ENCODE data around the gene NELL1.

NELL1 gene

GRCh38 chr11:20881328-20882079 is 212.1 kb downstream of the NELL1 start:
- DNase-seq: no peak

- DNase-seq: no peak
Measured at GRCh38 chr11:20887137-20887536, 217.8 kb downstream of the NELL1 start.

GRCh38 chr11:20894296-20894695 is 224.9 kb downstream of the NELL1 start:
- no peak for DNase-seq

GRCh38 chr11:20909995-20910726 is 240.8 kb downstream of the NELL1 start:
- DNase-seq: no peak

- no peak for DNase-seq
Measured at GRCh38 chr11:20910733-20911132, 241.3 kb downstream of the NELL1 start.

- DNase-seq: no peak
Measured at GRCh38 chr11:20912065-20912821, 242.9 kb downstream of the NELL1 start.

- DNase-seq: no peak
Measured at GRCh38 chr11:20912922-20913512, 243.6 kb downstream of the NELL1 start.

- no peak for DNase-seq
Measured at GRCh38 chr11:20917306-20917705, 247.9 kb downstream of the NELL1 start.

- no peak for DNase-seq
Measured at GRCh38 chr11:20926799-20927540, 257.6 kb downstream of the NELL1 start.

- no peak for DNase-seq
Measured at GRCh38 chr11:20931029-20931428, 261.6 kb downstream of the NELL1 start.

GRCh38 chr11:20933086-20933485 is 263.7 kb downstream of the NELL1 start:
- DNase-seq: no peak

- no peak for DNase-seq
Measured at GRCh38 chr11:20933958-20934357, 264.6 kb downstream of the NELL1 start.

- DNase-seq: no peak
Measured at GRCh38 chr11:20934516-20934915, 265.1 kb downstream of the NELL1 start.

GRCh38 chr11:20937826-20938225 is 268.4 kb downstream of the NELL1 start:
- DNase-seq: no peak

- DNase-seq: no peak
Measured at GRCh38 chr11:20949585-20949984, 280.2 kb downstream of the NELL1 start.

- DNase-seq: no peak
Measured at GRCh38 chr11:20962581-20962980, 293.2 kb downstream of the NELL1 start.

GRCh38 chr11:20963596-20963995 is 294.2 kb downstream of the NELL1 start:
- no peak for DNase-seq

- no peak for DNase-seq
Measured at GRCh38 chr11:20964985-20965384, 295.6 kb downstream of the NELL1 start.

- DNase-seq: no peak
Measured at GRCh38 chr11:20966489-20966888, 297.1 kb downstream of the NELL1 start.

GRCh38 chr11:20973940-20974559 is 304.7 kb downstream of the NELL1 start:
- no peak for DNase-seq

- DNase-seq: no peak
Measured at GRCh38 chr11:20980736-20981135, 311.4 kb downstream of the NELL1 start.

- DNase-seq: no peak
Measured at GRCh38 chr11:20990447-20990846, 321.1 kb downstream of the NELL1 start.
